ENCODE results near the gene GMDS.

Gene GMDS

DNA sequence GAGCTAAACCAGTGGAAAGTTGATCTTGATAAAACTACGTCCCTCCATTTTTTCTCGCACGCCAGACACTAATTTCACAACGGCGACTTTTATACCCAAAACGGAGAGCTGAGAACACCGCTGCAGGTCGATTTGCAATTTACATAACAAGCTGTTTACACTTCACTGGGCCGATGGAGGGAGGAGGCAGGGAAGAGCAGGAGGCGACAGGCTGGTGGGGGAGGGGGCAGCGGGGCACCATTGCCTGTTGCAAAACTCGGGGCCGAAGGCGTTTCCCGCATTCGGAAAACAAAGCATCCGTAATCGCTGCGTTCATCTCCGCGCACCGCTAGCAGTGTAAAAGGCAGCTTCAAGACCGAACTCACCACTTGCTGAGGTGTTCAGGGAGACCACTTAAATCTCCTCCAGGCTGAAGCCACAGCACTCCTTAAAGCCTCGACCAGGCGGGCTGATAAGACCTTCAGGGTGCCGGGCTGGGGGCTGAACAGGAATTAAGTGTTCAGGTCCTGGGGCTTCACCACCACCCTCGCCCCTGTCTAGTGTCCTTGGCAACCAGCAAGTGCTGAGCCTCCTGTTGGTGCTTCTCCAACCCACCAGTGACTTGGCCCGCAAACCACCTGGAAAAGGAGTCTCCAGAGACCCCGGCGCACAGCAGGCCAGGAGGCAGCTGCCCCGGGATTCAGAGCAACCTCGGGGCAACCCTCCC is 637.7 kb downstream of the GMDS start:
- no peak for DNase-seq

DNA sequence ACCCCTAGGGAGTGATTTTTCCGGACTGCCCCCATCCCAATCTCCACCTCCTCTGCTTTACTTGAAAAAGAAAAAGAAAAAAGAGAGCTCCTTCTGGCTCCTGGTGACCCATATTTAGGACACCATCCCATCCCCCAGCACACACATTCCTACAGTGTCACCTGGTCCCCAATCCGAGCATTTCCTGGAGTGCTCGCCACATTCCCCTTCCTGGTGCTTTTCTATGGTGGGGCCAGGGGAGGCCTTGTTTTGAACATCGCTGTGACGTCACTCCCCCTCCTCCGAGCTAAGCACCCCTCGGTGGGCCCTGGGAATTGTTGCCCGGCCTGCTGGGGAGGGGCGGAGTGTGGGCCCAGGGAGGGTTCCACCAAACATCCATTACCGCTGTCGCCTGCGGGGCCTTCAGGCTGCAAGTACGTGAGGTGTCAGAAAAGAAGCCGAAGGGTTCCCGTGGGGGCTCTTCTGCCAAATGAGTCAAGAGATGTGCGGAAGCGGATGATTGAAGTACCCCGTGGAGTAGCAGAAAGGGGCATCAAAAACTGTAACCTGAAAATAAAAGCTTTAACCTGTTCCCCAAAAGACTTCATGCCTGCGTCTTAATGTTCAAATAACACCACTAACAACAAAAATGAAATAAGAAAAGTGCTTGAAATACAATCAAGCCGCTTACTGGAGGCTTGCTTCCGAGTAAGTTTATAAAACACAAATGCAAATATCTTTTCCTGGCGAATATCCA is 638.5 kb downstream of the GMDS start:
- no peak for DNase-seq

DNA sequence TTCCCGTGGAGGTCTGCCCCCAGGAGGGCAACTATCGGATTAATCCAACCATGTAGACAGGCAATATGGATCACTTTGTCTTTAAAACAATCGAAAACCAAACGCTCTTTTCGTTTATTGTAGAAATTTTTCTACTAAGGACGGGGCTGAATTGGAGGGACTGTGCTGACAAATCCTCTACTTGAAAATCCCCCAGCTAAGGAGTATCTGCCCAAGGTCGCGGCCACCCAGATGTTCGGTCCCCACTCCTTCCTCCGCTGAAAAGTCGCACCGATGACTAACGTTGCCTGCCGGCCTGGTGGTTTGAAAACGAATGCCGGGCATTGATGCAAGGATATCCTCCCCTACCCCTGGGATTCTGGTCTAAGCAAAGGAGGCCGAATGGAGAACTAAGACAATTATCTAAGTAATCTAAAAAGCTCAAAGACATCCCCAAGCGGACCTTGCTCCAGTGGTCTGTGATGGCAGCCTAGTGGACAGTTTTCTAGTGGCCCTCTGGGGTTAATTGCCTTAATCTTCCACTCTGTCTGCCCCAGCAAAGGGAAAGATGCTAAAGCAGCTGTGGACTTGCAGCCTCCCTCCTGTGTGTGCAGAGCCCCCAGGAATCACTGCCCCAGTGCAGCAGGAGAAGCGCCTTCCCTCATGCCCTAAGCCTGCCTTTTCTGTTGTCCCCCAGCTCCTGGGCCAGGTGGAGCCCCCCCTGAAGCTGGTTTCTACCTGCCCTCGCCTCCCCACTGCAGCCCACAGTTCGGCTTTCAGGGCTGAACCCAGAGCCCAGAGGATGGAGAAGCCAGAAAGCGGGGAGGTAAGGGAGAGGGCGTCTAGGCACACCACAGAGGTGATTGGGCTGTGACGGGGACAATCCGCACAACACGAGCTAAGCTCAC is 639.3 kb downstream of the GMDS start:
- no peak for DNase-seq

DNA sequence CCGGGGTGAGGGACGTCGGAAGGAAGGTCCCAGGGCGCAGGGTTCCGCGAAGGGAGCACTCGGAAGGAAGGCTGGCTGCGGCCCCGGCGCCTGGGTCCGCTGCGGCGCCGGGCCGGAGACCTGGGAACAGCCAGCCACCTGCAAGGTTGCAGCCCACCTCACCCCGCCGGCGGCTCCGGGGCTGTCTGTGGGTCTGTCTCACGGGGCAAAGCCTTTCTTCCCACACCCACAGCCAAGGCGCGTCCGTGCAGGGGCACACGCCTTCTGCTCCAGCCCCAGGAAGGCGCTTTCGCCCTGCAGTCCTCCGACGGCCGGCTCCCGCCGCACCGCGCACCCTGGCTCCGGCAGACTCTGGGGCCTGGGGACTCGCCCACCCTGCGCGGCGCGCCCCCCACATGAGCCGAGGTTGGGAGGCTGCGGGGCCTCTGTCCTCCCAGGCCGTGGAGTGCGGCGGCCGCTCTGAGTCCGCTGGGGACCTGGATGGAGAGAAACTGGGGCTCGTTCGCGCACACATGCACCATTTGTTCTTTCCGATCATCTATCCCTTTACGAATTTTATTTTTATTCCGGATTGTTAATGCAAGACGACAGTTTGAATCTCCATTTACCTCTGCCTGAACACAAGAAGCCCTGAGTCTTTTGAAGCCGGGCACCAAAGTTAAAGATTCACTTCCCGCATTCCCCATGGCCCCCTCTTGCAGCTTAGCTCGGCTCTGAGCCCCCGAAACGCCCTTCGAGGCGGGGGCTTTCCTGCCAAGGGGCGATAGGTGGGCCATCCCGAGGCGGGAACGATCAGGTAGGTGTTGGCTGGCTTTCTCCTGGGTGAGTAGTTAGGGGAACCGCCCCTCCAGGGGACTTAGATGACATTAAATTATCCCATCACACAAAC is 640.2 kb downstream of the GMDS start:
- no peak for DNase-seq

DNA sequence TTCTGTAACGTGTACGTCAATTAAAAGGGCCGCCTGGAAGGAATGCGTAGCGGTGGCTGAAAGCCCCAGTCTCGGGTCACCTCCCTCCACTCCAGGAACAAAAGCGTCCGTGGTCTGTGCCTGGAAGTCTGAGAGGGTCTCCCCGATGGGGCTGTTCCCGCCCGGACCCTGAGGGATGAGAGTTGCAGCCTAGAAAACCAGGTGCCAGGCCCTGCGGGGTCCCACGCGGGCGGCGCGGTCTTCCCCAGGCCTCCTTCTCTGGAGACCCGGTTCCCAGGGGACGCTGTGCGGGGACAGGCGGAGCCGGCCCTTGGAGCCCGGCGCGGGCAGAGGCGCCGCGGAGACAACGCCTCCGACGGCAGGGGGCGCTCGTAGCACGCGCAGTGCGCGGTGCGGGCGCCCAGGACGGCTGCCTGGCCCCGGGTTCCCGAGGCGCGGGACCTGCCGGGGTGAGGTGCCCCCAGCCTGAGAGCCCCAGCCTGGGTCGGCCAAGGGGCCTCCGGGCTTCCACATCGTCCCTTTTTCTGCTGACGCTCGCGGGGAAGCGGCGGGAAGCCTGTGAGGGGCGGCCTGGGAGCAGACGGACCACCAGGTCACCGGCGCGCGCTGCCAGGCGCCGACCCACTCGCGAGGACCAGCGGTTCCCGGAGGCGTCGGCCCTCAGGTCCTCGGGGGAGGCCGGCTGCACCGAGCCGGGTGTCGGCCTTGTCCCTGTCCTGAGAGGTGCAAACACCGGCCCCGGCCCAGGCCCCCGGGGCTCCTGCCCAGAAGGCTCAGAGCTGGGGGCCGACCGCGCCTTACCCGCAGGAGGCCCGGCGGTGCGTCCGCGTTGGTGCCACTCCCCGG is 641.0 kb downstream of the GMDS start:
- peak; percentile 60 for DNase-seq

DNA sequence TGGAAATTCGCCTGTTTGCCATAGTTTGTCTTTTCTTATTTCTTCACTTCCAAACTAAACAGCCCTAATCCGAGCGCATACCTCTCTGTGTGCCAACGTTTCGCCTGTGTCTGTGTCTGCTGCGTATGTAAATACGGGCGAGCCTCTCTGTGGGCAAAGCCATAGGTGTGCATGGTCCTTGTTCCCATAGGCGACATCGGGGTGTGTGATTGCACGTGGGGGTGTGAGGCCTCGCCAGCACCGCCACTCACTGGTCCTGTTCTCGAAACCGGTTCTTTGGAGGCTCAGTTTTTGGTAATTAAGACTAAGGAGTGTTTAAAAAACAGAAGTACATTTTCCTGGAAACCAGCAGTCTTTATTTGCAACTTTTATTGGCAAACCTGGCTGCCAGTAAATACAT is 641.7 kb downstream of the GMDS start:
- DNase-seq: no peak

DNA sequence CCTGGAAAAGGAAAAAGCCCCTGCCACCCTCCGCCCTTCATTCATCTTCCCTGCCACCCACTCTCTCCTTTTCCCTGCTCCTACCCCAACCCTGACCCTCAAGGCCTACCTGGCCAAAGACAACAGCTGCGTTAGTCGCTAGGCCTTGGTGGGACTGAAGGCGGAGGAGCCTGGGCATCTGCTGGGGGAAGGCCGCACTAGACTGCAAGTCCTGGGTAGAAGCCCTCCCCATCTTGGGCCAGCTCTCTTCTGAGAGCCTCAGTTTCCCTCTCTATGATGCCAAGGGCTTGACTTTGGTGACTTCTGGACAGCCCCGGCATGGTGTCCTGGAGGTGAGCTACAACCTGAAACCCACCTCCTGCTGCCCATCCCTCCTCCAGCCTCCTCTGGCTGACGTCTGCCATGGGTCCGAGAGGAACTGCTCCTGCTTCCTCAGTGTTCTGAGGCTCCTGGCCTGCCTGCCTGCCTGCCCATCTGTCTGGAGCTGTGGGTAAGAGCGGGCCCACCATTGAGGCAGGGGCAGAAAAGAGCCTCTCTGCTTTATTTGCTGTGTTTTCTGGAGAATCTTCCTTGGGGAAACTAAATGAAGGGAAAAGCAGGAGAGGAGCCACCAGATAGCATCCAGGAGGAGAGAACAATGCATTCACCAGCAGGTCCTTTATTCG is 643.2 kb downstream of the GMDS start:
- DNase-seq: no peak

DNA sequence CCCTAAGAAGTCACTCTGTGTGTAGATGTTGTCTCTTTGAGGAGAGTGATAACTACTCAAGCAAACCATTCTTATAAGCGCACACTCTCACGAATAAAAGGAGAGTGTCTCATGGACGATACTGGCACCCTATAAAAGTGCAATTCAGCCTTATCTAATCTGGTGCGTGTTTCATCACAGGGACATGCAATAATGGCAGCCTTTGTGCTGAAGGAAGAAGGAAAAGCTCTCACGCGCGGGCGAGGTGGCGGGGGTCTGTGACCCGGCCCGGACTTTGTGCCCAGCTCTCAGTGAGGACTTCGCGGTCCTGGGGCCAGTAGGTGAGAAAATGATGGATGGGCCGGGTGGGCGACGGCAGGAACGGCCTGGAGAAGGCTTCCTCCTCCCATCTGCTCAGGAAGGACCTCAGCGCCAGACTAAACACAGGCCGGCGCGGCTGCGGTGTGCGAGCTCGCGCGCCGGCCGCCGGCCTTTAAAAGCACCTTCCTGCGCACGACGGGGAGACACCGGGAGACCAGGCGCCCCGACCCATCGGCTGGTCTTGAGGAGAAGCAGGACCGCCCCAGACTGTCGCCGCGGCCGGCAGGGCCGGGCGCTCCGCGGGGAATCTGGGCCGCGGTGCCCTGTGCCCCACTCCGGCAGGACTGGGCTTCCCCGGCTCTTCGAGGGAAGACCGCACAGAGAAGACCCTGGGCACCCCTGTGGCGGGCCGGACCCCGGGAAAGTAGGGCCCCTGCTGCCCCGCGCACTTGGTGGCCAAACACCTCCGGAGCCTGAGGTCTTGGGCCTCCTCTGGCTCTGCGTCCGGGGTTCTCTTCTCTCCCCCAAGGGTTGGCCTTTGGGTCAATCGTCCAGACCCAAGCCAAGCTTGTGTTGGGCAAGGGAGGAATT is 644.0 kb downstream of the GMDS start:
- DNase-seq: no peak

DNA sequence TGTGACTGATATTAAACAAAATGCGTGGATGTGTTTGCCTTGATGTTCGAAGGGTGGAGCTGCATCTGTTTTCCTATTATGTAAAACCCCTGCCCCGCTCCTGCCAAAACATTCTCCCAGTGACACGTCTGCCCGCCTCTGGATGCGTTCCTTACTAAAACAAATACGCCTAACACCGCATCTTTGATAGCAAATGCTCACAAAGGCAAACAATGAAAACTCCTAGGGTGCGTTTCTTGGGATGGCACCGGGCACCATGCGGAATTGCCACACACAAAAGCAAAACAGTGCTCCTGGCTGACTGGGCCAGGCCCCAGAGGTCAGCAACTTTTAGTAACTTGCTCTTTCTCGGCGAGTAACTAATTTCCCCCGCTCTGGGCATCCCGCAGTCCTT is 644.6 kb downstream of the GMDS start:
- DNase-seq: no peak

DNA sequence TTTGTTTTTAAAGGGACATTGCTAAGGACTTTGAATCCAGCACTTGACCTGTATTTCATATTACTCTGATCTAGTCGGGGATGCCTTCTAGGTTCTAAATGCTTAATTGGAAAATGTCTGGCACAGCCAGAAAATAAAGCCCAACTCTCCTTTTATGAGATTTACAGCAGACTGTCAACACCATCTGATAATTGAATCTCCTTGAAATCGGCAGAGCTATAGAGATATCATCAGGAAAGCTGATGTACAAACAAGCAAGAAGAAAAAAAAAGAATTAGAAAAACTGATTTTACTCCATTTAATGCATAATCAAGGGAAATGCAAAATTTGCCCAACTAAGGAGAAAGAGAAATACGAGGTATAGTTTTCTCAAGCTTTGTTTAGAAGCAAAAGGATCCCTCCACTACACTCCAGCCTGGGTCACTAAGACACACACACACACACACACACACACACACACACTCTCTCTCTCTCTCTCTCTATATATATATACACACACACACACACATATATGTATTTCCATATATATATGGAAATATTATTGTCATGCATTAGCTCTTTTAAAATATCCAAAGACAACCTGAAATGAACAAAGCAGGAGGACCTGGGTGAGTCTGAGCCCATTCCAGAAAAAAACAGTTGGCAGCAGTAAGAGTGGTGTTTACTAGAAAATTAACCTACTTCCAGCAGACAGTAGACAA is 645.2 kb downstream of the GMDS start:
- no peak for DNase-seq

DNA sequence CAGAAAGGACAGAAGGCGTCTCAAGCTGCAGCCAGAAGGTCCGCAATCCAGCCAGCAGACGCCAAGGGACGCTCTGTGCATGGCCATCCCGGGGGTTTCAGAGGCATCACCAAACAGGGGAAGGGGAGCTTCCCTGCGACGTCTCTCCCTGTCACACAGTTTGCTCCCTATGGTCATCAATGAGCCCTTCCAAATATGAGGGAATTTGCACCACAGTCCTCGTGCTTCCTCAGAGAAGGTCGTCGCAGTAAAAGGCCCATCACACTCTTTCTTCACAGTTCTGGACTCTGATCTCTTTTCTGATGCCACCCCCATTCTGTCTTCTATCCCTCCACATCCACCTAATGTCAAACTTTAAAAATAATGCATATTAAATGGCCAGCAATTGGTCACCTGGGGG is 645.9 kb downstream of the GMDS start:
- no peak for DNase-seq

DNA sequence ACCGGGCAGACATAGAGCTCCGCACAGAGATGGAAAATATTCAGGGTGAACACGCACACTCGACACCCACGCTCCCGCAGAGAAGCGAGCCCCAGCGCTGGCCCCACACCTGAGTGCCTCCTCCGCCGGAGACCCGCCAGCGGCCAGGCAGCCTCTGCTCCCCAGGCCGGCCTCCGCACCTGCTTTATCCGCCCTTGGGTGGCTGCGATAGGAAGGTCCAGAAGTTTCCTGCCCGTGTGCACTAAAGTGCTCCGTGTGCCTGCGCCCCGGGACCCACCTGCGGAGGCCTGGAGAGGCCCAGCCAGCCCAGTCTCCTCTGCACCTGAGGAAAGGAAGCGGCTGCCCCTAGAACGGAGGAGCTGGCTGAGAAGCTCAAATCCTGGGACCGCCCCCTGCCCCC is 646.5 kb downstream of the GMDS start:
- no peak for DNase-seq

DNA sequence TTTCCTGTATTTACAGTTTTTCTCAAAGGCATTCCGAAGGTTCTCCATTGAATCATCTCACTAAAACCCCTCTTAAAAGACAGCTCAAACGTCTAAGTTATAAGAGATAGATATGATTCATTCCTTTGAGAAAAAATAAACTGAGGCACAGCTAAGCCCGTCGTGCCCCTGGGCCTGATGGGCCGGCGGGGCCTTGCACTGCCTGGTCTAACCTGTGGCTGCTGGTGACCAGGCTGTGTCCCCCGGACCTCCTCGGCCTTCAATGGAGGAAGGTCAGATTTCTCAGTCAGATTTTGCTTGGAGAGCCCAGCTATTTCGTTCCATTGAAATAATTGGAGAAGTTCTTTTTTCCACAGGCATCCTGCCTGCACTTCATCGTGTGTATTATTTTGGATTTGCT is 647.0 kb downstream of the GMDS start:
- no peak for DNase-seq

DNA sequence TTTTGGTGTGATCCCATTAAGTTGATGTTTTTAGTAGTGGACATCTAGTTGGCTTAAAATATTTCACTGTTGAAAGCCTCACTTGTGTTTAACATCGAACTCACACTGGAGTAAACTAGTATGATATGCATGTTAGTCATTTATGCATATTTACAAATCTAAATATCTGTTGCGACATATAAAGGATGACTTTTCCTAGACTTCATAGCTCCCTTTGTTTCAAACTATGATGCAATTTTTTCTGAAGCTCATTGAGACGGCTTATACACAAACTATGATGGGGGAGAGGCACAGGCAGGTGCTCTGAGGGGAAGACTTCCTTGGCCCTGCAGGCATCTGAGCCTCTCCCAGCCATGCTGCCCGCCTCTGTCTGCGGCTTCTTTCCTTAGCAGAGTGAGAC is 647.5 kb downstream of the GMDS start:
- DNase-seq: no peak

DNA sequence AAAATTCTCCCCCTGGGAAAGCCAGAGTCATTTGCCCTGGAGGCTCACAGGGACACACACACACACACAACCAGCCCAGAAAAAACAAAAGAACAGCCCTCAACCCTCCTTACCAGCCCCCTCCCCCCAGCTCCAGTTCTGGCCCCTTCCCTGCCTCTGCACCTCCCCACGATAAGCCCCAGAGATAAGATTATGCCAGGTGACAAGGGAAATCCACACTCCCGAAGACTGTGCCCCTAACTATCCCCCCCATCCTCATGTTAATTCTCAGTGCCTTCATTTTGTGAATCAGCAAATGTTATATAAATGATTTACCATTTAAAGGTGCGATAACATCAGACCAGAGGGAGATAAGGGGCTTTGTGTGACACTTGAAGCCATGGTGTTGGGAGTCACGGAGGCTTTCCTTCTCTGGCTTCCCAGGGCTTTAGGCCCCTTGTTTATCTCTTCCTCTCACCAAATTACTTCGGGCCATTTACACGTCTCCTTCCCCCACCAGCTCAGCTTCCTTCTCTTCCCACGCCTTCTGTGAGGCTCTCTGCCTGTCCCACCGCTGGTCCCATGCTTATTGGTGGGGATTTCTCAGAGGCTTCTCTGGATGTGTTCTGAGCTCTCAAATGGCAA is 648.2 kb downstream of the GMDS start:
- DNase-seq: no peak

DNA sequence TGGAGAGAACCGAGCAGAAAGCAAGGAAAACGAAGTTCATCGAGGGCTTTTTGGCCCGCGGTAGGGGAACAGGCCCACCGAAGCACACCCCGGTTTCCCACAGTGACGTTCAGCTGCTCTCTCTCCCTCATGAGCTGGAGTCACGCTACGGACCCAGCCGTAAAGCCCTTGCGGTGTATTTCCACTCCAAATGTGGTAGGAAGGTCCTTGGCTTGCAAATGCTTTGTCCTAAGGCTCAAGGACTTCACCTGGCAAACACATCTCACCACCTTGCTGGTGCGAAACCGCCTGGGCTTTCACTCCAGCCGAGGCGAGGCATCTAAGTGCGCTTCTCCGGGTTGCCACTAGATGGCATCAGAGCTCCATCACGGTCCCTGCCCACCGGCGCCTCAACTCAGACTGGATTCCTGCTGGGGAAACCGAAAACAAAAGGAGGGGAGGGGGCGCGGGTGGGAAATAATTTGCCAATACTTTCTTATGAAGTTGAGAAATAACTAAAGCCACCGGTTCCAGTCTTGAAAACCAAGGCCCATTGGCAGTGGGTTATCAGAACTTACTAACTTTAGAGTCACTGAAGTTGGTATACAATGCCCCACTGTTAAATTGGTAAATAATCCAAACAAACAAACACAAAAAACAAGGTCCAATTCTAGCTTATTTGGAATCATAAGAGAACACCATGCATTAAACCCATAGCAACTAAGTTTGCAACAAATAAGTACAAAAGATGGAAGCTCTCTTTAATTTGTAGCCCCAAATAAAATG is 649.1 kb downstream of the GMDS start:
- peak; percentile 60 to 68 for DNase-seq

DNA sequence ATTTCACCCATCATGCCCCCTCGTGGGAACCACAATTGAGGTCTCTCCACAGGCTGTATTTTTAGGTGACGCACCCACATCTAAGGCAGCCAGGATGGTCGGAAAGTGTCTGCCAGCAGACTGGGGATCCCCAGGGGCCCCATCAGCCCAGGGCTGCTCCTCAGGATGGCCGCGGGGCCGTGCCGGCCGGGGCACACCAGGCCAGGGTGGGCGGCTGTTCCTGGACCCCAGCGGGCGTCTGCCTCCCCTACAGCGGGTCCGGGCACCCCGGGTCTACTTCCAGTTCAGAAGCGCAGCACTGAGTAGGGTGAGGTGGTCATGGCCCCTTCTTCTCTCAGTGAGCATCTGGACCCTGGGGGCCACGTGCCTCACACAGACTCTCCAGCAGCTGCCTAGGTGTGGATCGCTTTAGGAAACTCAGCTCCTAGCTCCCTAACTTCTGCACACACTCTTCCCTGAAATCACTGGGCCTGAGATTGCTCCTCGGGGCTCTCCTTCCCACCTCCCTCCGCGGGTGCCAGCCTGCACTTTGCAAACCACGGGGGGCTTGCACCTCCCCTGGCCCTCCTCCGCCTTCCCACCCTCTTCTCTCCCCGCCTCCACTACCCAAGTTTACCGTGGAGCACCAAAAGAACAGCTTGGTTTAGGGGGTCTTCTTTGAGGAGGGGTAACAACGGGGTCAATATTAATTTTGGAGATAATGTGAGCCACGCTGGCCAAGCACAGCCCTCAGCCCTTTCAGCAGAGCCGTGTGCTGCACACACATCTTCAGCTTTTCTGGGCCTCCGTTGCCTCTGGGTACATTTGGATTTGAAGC is 649.9 kb downstream of the GMDS start:
- DNase-seq: no peak
